GM19025 (cell line): Measurements from ENCODE around the gene AZU1.
"Not testable (repeated sequence)": the region's sequence is repeated elsewhere in the genome, so short reads cannot be mapped to it uniquely, and the experiment has no call there.

ENCODE experiments used
- ATAC-seq: cut with Tn5 transposase; IDR thresholded peaks from one replicate; pipeline ENCODE4 v1.9.1; 2021; ENCODE audit warnings: mild to moderate bottlenecking, low read depth, moderate library complexity; ENCODE audit not compliant: unreplicated experiment

The AZU1 gene

GRCh38 chr19:852136-853013 is 24.7 kb downstream of the AZU1 start, which contains the start of gene ELANE:
TSS of gene ELANE (plus strand) at chr19:852303. CDS start at chr19:852329, 26 bp downstream.
- no peak for ATAC-seq

- ATAC-seq, result no peak
Observed at GRCh38 chr19:853014-853585, 25.5 kb downstream of the AZU1 start.

GRCh38 chr19:853614-854220 is 26.1 kb downstream of the AZU1 start:
- not testable (repeated sequence) for ATAC-seq

GRCh38 chr19:854549-854948 is 26.9 kb downstream of the AZU1 start:
- ATAC-seq, result no peak

GRCh38 chr19:855142-855541 is 27.5 kb downstream of the AZU1 start:
- no peak for ATAC-seq

GRCh38 chr19:855566-856120 is 28.0 kb downstream of the AZU1 start:
- no peak for ATAC-seq

GRCh38 chr19:858284-858683 is 30.6 kb downstream of the AZU1 start:
- no peak for ATAC-seq

- ATAC-seq, result no peak
Observed at GRCh38 chr19:858868-859843, 31.5 kb downstream of the AZU1 start, which contains the start of gene CFD. TSS of gene CFD (plus strand) at chr19:859664. CDS start at chr19:859690, 26 bp downstream.

GRCh38 chr19:861141-861755 is 33.6 kb downstream of the AZU1 start:
- ATAC-seq, result no peak

GRCh38 chr19:861756-862580 is 34.3 kb downstream of the AZU1 start:
- no peak for ATAC-seq

GRCh38 chr19:862581-863314 is 35.1 kb downstream of the AZU1 start:
- ATAC-seq, result no peak

GRCh38 chr19:863315-863620 is 35.6 kb downstream of the AZU1 start:
- no peak for ATAC-seq

- no peak for ATAC-seq
Observed at GRCh38 chr19:866769-867300, 39.2 kb downstream of the AZU1 start.

- ATAC-seq, result no peak
Observed at GRCh38 chr19:867301-867793, 39.7 kb downstream of the AZU1 start.

- ATAC-seq, result no peak
Observed at GRCh38 chr19:867855-868457, 40.3 kb downstream of the AZU1 start.

GRCh38 chr19:868458-869244 is 41.0 kb downstream of the AZU1 start:
- no peak for ATAC-seq
